ENCODE results near the gene ZHX3. TPM values are rescaled to one million over a fixed set of nuclear protein-coding genes. Genes with fewer than 3 reads are reported as not detected.
A peak's percentile ranks its signal among the peaks of the same experiment; 100 is the strongest.
"Not testable (repeated sequence)": the region's sequence is repeated elsewhere in the genome, so short reads cannot be mapped to it uniquely, and the experiment has no call there.

Gene ZHX3
- total RNA-seq, 3 donors from 2014 or later (not counting 1 experiment from before 2014, with no cell fraction given) = 9.0 to 11.8 (median 10.3) TPM

- no peaks in the 10 kb centered on the region for H3K36me3 ChIP-seq (ENCODE audit: control insufficient read depth, insufficient read depth, low read length)
- Mint-ChIP-seq H3K4me1 (peaks cover 13 to 19% of the 10 kb centered on the region in 2 donors), H3K27ac (peak overlapping the region; percentile 70 to 85), H3K27me3 (ENCODE audit: low read depth in 2 of 2) (peaks cover 0 to 3% of the 10 kb centered on the region in 2 donors), H3K9me3 (no peaks in the 10 kb centered on the region), H3K36me3 (no peaks in the 10 kb centered on the region), H3K4me3 (peak overlapping the region; percentile 87)
- no peaks in the 10 kb centered on the region for H3K27me3 ChIP-seq (ENCODE audit: control insufficient read depth, insufficient read depth, low read length)
- H3K9me3 ChIP-seq (ENCODE audit: control insufficient read depth, insufficient read depth, low read length) = peaks cover 3% of the 10 kb centered on the region
- 93% methylated on average over 5 of the region's 6 CpGs for WGBS (ENCODE audit: insufficient coverage)
- intact Hi-C loops (cut with micrococcal nuclease) = loop anchor here (5.0 kb wide), 1 partner anchor 179 kb away; the partner anchor contains the start of gene PLCG1
- H3K27ac ChIP-seq (ENCODE audit: low read length) = no peak overlapping the region
- DNase-seq = no peak
- ATAC-seq = no peak
- H3K4me1 ChIP-seq (ENCODE audit: control insufficient read depth, insufficient read depth, low read length) = peaks cover 11% of the 10 kb centered on the region
- no peak for TF ChIP-seq CTCF (IDR thresholded peaks at IDR 0.05)
- H3K4me3 ChIP-seq (ENCODE audit: low read length) = no peak overlapping the region
These were observed 1.5 kb downstream of the ZHX3 start for GRCh38 chr20:41316051-41316450.

GRCh38 chr20:41314386-41314785 is 3.1 kb downstream of the ZHX3 start:
- intact Hi-C loops (cut with micrococcal nuclease) = no loop called here
- no peak for TF ChIP-seq CTCF (IDR thresholded peaks at IDR 0.05)

GRCh38 chr20:41312009-41312408 is 5.5 kb downstream of the ZHX3 start:
- ATAC-seq; H3K4me3 ChIP-seq (ENCODE audit: low read length); H3K27me3 ChIP-seq (ENCODE audit: control insufficient read depth, insufficient read depth, low read length); H3K9me3 ChIP-seq (ENCODE audit: control insufficient read depth, insufficient read depth, low read length); H3K4me3 Mint-ChIP-seq; H3K9me3 Mint-ChIP-seq; H3K27me3 Mint-ChIP-seq (ENCODE audit: low read depth in 2 of 2); H3K36me3 ChIP-seq (ENCODE audit: control insufficient read depth, insufficient read depth, low read length); H3K4me1 ChIP-seq (ENCODE audit: control insufficient read depth, insufficient read depth, low read length); intact Hi-C loops (cut with micrococcal nuclease); H3K27ac ChIP-seq (ENCODE audit: low read length); H3K27ac Mint-ChIP-seq; H3K36me3 Mint-ChIP-seq; DNase-seq: not testable (repeated sequence)
- peaks cover 16 to 20% of the 10 kb centered on the region in 2 donors for H3K4me1 Mint-ChIP-seq
- 95% methylated on average over 6 of the region's 6 CpGs for WGBS (ENCODE audit: insufficient coverage)

More at GRCh38 chr20:41314386-41314785, 3.1 kb downstream of the ZHX3 start:
- peaks cover 3% of the 10 kb centered on the region for H3K9me3 ChIP-seq (ENCODE audit: control insufficient read depth, insufficient read depth, low read length)
- Mint-ChIP-seq H3K27me3 (ENCODE audit: low read depth in 2 of 2) (peaks cover 0 to 2% of the 10 kb centered on the region in 2 donors), H3K9me3 (no peaks in the 10 kb centered on the region), H3K4me1 (peaks cover 19 to 24% of the 10 kb centered on the region in 2 donors), H3K4me3 (no peak overlapping the region), H3K27ac (no peak overlapping the region), H3K36me3 (no peaks in the 10 kb centered on the region)
- no peak overlapping the region for H3K4me3 ChIP-seq (ENCODE audit: low read length)
- no peaks in the 10 kb centered on the region for H3K36me3 ChIP-seq (ENCODE audit: control insufficient read depth, insufficient read depth, low read length)
- H3K27ac ChIP-seq (ENCODE audit: low read length) = no peak overlapping the region
- peaks cover 11% of the 10 kb centered on the region for H3K4me1 ChIP-seq (ENCODE audit: control insufficient read depth, insufficient read depth, low read length)
- H3K27me3 ChIP-seq (ENCODE audit: control insufficient read depth, insufficient read depth, low read length) = no peaks in the 10 kb centered on the region
- no peak for ATAC-seq
- DNase-seq = no peak
- WGBS (ENCODE audit: insufficient coverage) = 91% methylated on average over 1 of the region's 2 CpGs

DNA sequence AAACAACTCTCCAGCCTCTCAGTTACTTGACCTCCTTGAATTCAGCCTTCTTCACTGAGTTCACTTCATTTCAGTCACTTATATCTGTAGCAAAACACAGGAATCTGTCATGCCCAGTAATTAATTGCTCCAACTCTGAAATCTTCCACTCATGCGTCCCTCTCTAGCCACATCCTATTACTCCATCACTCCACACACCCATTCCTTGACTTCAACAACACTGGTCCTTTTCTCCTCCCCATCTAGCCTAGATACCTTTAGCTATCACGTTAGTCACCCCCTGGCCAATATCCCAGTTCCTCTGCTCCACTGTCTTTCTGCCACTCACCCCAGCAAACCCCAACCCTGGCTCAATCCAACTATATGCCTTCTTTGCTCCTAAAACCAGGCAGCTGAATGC is 7.7 kb downstream of the ZHX3 start:
- Mint-ChIP-seq H3K36me3 (no peaks in the 10 kb centered on the region), H3K9me3 (no peaks in the 10 kb centered on the region), H3K4me1 (peaks cover 5 to 15% of the 10 kb centered on the region in 2 donors), H3K27me3 (ENCODE audit: low read depth in 2 of 2) (no peaks in the 10 kb centered on the region), H3K4me3 (no peak overlapping the region), H3K27ac (no peak overlapping the region)
- Histone ChIP-seq H3K4me1 (ENCODE audit: control insufficient read depth, insufficient read depth, low read length) (no peaks in the 10 kb centered on the region), H3K36me3 (ENCODE audit: control insufficient read depth, insufficient read depth, low read length) (no peaks in the 10 kb centered on the region), H3K9me3 (ENCODE audit: control insufficient read depth, insufficient read depth, low read length) (peaks cover 3% of the 10 kb centered on the region), H3K4me3 (ENCODE audit: low read length) (no peak overlapping the region), H3K27ac (ENCODE audit: low read length) (no peak overlapping the region), H3K27me3 (ENCODE audit: control insufficient read depth, insufficient read depth, low read length) (no peaks in the 10 kb centered on the region)
- 83% methylated on average over 2 of the region's 2 CpGs for WGBS (ENCODE audit: insufficient coverage)
- intact Hi-C loops (cut with micrococcal nuclease) = no loop called here
- TF ChIP-seq CTCF (IDR thresholded peaks at IDR 0.05) = no peak
- ATAC-seq (no peak), DNase-seq (no peak)
